Heart left ventricle (tissue), 16 donors: ENCODE measurements around the gene CNRIP1. TPM values are rescaled to one million over a fixed set of nuclear protein-coding genes. Genes with fewer than 3 reads are reported as not detected.

Experiments
- ATAC-seq, 4 donors: fragments of 200-7000 bp; cut with Tn5 transposase; one replicate each; pipeline ENCODE4 v1.9.1; 2020 to 2022; ENCODE audit warnings: moderate library complexity in 4 of 4, mild to moderate bottlenecking in 3 of 4, moderate number of reproducible peaks in 1 of 4
- DNase-seq, 5 donors: peaks; one replicate each; pipeline ENCODE4 v3.0.0-alpha.2; 2020
- H3K27ac ChIP-seq, 12 donors: fragments of 200-600 bp; sonication (generic) in 4 of 12; one replicate each; pipeline versions ENCODE4 v1.5.0 to v1.8.0; 2016 to 2022; ENCODE audit warnings: mild to moderate bottlenecking in 2 of 12
- H3K27me3 ChIP-seq, 9 donors: fragments of 200-600 bp; sonication (generic) in 2 of 9; one replicate each; pipeline versions ENCODE4 v1.5.1 to v1.8.0; 2016 to 2022; ENCODE audit warnings: mild to moderate bottlenecking in 3 of 9
- H3K36me3 ChIP-seq, 9 donors: fragments of 200-600 bp; sonication (generic) in 2 of 9; one replicate each; pipeline versions ENCODE4 v1.5.0 to v1.8.0; 2018 to 2022; ENCODE audit warnings: mild to moderate bottlenecking in 2 of 9
- H3K4me1 ChIP-seq, 12 donors: fragments of 200-600 bp; sonication (generic) in 4 of 12; one replicate each; pipeline versions ENCODE4 v1.5.0 to v1.8.0; 2016 to 2022; ENCODE audit warnings: mild to moderate bottlenecking in 3 of 12
- H3K4me3 ChIP-seq, 12 donors: fragments of 200-600 bp; sonication (generic) in 4 of 12; one replicate each; pipeline versions ENCODE4 v1.5.0 to v1.8.0; 2017 to 2022; ENCODE audit warnings: mild to moderate bottlenecking in 9 of 12, moderate library complexity in 4 of 12
- H3K9me3 ChIP-seq, 12 donors: fragments of 200-600 bp; sonication (generic) in 4 of 12; one replicate each; pipeline versions ENCODE4 v1.5.0 to v1.8.0; 2016 to 2022; ENCODE audit warnings: mild to moderate bottlenecking in 1 of 12
- CTCF ChIP-seq, 12 donors: fragments of 200-600 bp; sonication (generic) in 4 of 12; IDR thresholded peaks; one replicate each; pipeline versions ENCODE4 v1.5.0 to v1.8.0; 2018 to 2022; ENCODE audit warnings: antibody characterized with exemption in 12 of 12, mild to moderate bottlenecking in 5 of 12
- POLR2A ChIP-seq, 2 donors: fragments of 450-650 bp; IDR thresholded peaks; one replicate each; pipeline ENCODE4 v1.6.1; 2017; ENCODE audit warnings: antibody characterized with exemption in 2 of 2, mild to moderate bottlenecking in 2 of 2, moderate library complexity in 2 of 2
- WGBS, 4 donors: extraction: QIAGEN DNeasy Blood & Tissue Kit in 2 of 4; methylation state at CpG; one replicate each; pipeline versions ENCODE4 v1.1.5 to v1.1.7; 2013 to 2018; 5-methylcytosine and 5-hydroxymethylcytosine counted together
- intact Hi-C, 10 donors: fragments of 100-400 bp; cut with DNase I; formaldehyde crosslinking; loops; one replicate each; pipeline versions ENCODE4 v1.11.1 to v1.14.2; 2022
- polyA plus RNA-seq, 2 donors: library from polyadenylated mRNA; stranded (reverse); fragments of 200-250 nt; gene quantifications; one replicate each; pipeline ENCODE4 v1.2.3, GENCODE V29; 2013
- total RNA-seq, 9 donors: library from RNA; depleted of rRNA in 2 of 9; stranded (reverse); fragments of >200 nt in 2 of 9; fragmentation: NEBNext Ultra II Directional in 3 of 9; extraction: Animal tissue kit (Norgen Biotek cat#: 25700) in 3 of 9; gene quantifications; one replicate each; pipeline versions ENCODE4 v1.1.0 to v1.2.4, GENCODE V29; 2016 to 2023
- donor health status: ischemic (EF 13 %, LVEDD 7.1; RV severe dilation, severe dysfunction).
- donor health status: healthy with polysubstance abuse.
- donor health status: DM: no; HTN: yes; CAD: no.
- donor health status: DM: no; HTN: no; CAD: no.
- donor health status: ischemic (EF 25% LVEDD 6.9; RV normal size, moderate dysfunction).
- donor health status: ischemic (EF 25% LVEDD 5.7; RV mildly dilated, moderate dysfunction).
- donor health status: healthy.
- donor health status: DM: yes; HTN: yes; CAD: no.
- donor health status: ischemic (EF 35%, LVEDD 5.7; RV mildly dilated, moderate dysfunction).
- donor health status: nonischemic (EF 11% LVEDD 7.7; RV severe dilation, severe dysfunction).
- donor health status: DM: yes; HTN: yes; CAD: no.
- donor health status: PGD.
- donor health status: ischemic (EF 29% LVEDD 5.4; RV normal size, mild dysfunction).
- donor health status: nonischemic (EF 23%, LVEDD 6.1; RV moderate dilation, normal function).

Gene CNRIP1
- total and polyA plus RNA-seq, 11 donors, result 5.8 to 17.3 (median 7.7) TPM

- whole genome bisulfite sequencing, 4 donors, result 94 to 100% (median 97%) methylated on average over 1 of the region's 1 CpG
- no peak for TF ChIP-seq POLR2A (IDR thresholded peaks at IDR 0.05)
- TF ChIP-seq CTCF (IDR thresholded peaks at IDR 0.05), result no peak
- no peaks in the 10 kb centered on the region for H3K27me3 ChIP-seq
- no peak for DNase-seq
- no peaks in the 10 kb centered on the region for H3K36me3 ChIP-seq
- H3K4me3 ChIP-seq, result no peak overlapping the region
- peaks cover 0 to 37% (median 8%) of the 10 kb centered on the region in 12 donors for H3K4me1 ChIP-seq
- intact Hi-C loops, result loop anchor here (1.0 to 10.0 kb wide), 9 partner anchors 31 to 161 kb away; partner anchors contain the start of gene PPP3R1 (in 1 of the 10)
- no peak overlapping the region for H3K27ac ChIP-seq
- ATAC-seq, result no peak
- no peaks in the 10 kb centered on the region for H3K9me3 ChIP-seq
Measured at GRCh38 chr2:68283419-68283812, 36.3 kb downstream of the CNRIP1 start.

- H3K9me3 ChIP-seq, result no peaks in the 10 kb centered on the region
- 38 to 40% (median 39%) methylated on average over 5 of the region's 5 CpGs for WGBS, 4 donors
- H3K4me1 ChIP-seq, result peaks cover 0 to 34% (median 7%) of the 10 kb centered on the region in 12 donors
- ATAC-seq (no peak), DNase-seq (no peak)
- no peaks in the 10 kb centered on the region for H3K36me3 ChIP-seq
- intact Hi-C loops, result loop anchor here (1.0 to 10.0 kb wide), 9 partner anchors 30 to 162 kb away; partner anchors contain the start of gene PPP3R1 (in 1 of the 10)
- no peak overlapping the region for H3K4me3 ChIP-seq
- TF ChIP-seq POLR2A (IDR thresholded peaks at IDR 0.05) (no peak), CTCF (IDR thresholded peaks at IDR 0.05) (peak; percentile 58 to 80 (median 74))
- H3K27me3 ChIP-seq, result no peaks in the 10 kb centered on the region
- H3K27ac ChIP-seq, result no peak overlapping the region
Measured at GRCh38 chr2:68282811-68283418, 36.8 kb downstream of the CNRIP1 start.

- 93 to 99% (median 98%) methylated on average over 1 of the region's 1 CpG for WGBS, 4 donors
- Histone ChIP-seq H3K9me3 (no peaks in the 10 kb centered on the region), H3K4me3 (no peak overlapping the region), H3K36me3 (no peaks in the 10 kb centered on the region), H3K27me3 (no peaks in the 10 kb centered on the region), H3K4me1 (peaks cover 0 to 20% (median 3%) of the 10 kb centered on the region in 12 donors), H3K27ac (no peak overlapping the region)
- intact Hi-C loops, result loop anchor here (5.0 to 10.0 kb wide), 5 partner anchors 83 to 164 kb away; no protein-coding TSS in a partner anchor
- ATAC-seq, result no peak
- DNase-seq, result no peak
- TF ChIP-seq POLR2A (IDR thresholded peaks at IDR 0.05), result no peak
- TF ChIP-seq CTCF (IDR thresholded peaks at IDR 0.05), result no peak
Measured at GRCh38 chr2:68280796-68281195, 39.0 kb downstream of the CNRIP1 start.

GRCh38 chr2:68280348-68280747 is 39.4 kb downstream of the CNRIP1 start:
- WGBS, 4 donors, result 89 to 100% (median 91%) methylated on average over 1 of the region's 1 CpG
- ATAC-seq (no peak), DNase-seq (no peak)
- Histone ChIP-seq H3K27me3 (no peaks in the 10 kb centered on the region), H3K9me3 (no peaks in the 10 kb centered on the region), H3K4me1 (peaks cover 0 to 20% (median 3%) of the 10 kb centered on the region in 12 donors), H3K4me3 (no peak overlapping the region), H3K27ac (no peak overlapping the region), H3K36me3 (no peaks in the 10 kb centered on the region)
- intact Hi-C loops, result loop anchor here (5.0 to 10.0 kb wide), 5 partner anchors 83 to 164 kb away; no protein-coding TSS in a partner anchor
- TF ChIP-seq CTCF (IDR thresholded peaks at IDR 0.05), result no peak
- no peak for TF ChIP-seq POLR2A (IDR thresholded peaks at IDR 0.05)
